SK-N-SH (cell line): Measurements from ENCODE around the gene BCAS3. TPM values are rescaled to one million over a fixed set of nuclear protein-coding genes. Genes with fewer than 3 reads are reported as not detected.

Source experiments
- CTCF ChIA-PET: fragments of 300-600, 350-600 bp; formaldehyde crosslinking; extraction: SDS; loops from one replicate; lab custom pipeline; 2021; lab: Yijun Ruan, JAX
- POLR2A ChIA-PET: fragments of 350-600 bp; sonication (Branson Sonifier 250); formaldehyde crosslinking; extraction: SDS; loops from one replicate; lab custom pipeline; 2020; ENCODE audit warnings: antibody characterized with exemption, inconsistent platforms; lab: Yijun Ruan, JAX
- DNase-seq: peaks from one replicate; pipeline ENCODE4 v3.0.0; 2012
- H2AFZ ChIP-seq: fragments of 200-600 bp; sonication (generic); 2 replicates; pipeline ENCODE4 v1.8.1; 2016; ENCODE audit warnings: antibody characterized with exemption, mild to moderate bottlenecking, low read depth
- H3F3A ChIP-seq: fragments of 200-600 bp; sonication (generic); replicated peaks from 2 replicates; pipeline ENCODE3; 2016; ENCODE audit warnings: antibody characterized with exemption, mild to moderate bottlenecking; ENCODE audit not compliant: insufficient read depth
- H3K27ac ChIP-seq, 2 experiments: fragments of 200-500 bp in 1 of 2; fragments of 200-600 bp in 1 of 2; sonication (Bioruptor generic) in 1 of 2; sonication (generic), shearing (Covaris generic) in 1 of 2; 2 replicates each; pipeline versions ENCODE4 v1.5.1 to v1.6.1; 2014 to 2016; ENCODE audit warnings: low read depth in 2 of 2, inconsistent platforms in 1 of 2, low read length in 1 of 2, mild to moderate bottlenecking in 1 of 2, mixed read lengths in 1 of 2
- H3K27me3 ChIP-seq: fragments of 200-600 bp; sonication (generic), shearing (Covaris generic); 2 replicates; pipeline ENCODE4 v1.6.1; 2016; ENCODE audit warnings: mixed run types; ENCODE audit not compliant: insufficient read depth
- H3K36me3 ChIP-seq, 2 experiments: fragments of 200-500 bp in 1 of 2; fragments of 200-600 bp in 1 of 2; sonication (Bioruptor generic) in 1 of 2; sonication (generic) in 1 of 2; replicated peaks in 1 of 2; 2 replicates each; pipeline versions ENCODE3 to v1.5.1; 2014 to 2016; ENCODE audit warnings: low read length in 1 of 2, mild to moderate bottlenecking in 1 of 2; ENCODE audit not compliant: insufficient read depth in 2 of 2, control insufficient read depth in 1 of 2
- H3K4me1 ChIP-seq, 2 experiments: fragments of 200-500 bp in 1 of 2; fragments of 200-600 bp in 1 of 2; sonication (Bioruptor generic) in 1 of 2; sonication (generic), shearing (Covaris generic) in 1 of 2; 2 replicates each; pipeline versions ENCODE4 v1.5.1 to v1.6.1; 2014 to 2016; ENCODE audit warnings: low read depth in 1 of 2, low read length in 1 of 2, mixed run types in 1 of 2; ENCODE audit not compliant: insufficient read depth in 2 of 2, control insufficient read depth in 1 of 2
- H3K4me2 ChIP-seq: fragments of 200-600 bp; sonication (generic), shearing (Covaris generic); 2 replicates; pipeline ENCODE4 v1.6.1; 2017; ENCODE audit warnings: mixed run types
- H3K4me3 ChIP-seq, 2 experiments: fragments of 200-500 bp in 1 of 2; fragments of 200-600 bp in 1 of 2; sonication (Bioruptor generic) in 1 of 2; sonication (generic), shearing (Covaris generic) in 1 of 2; 2 replicates each; pipeline versions ENCODE4 v1.5.1 to v1.8.1; 2014 to 2016; ENCODE audit warnings: low read depth in 2 of 2, inconsistent platforms in 1 of 2, low read length in 1 of 2, mild to moderate bottlenecking in 1 of 2, mixed read lengths in 1 of 2, moderate library complexity in 1 of 2
- H3K79me2 ChIP-seq: fragments of 200-600 bp; sonication (generic); 2 replicates; pipeline ENCODE4 v1.8.1; 2017; ENCODE audit warnings: mild to moderate bottlenecking; ENCODE audit not compliant: insufficient read depth
- H3K9ac ChIP-seq: fragments of 200-600 bp; sonication (generic); 2 replicates; pipeline ENCODE4 v1.6.1; 2017; ENCODE audit warnings: mixed run types
- H3K9me2 ChIP-seq: fragments of 200-600 bp; sonication (generic); 2 replicates; pipeline ENCODE4 v1.6.1; 2017; ENCODE audit warnings: mixed run types
- H3K9me3 ChIP-seq: fragments of 200-600 bp; sonication (generic); 2 replicates; pipeline ENCODE4 v1.6.1; 2017; ENCODE audit warnings: mixed run types, mild to moderate bottlenecking, moderate library complexity
- H4K20me1 ChIP-seq: fragments of 200-600 bp; sonication (generic); 2 replicates; pipeline ENCODE4 v1.6.1; 2017; ENCODE audit warnings: mild to moderate bottlenecking, mixed run types; ENCODE audit not compliant: insufficient read depth
- CHD2 ChIP-seq: fragments of 150-350 bp; IDR thresholded peaks from 2 replicates; pipeline ENCODE4 v1.6.1; 2018; ENCODE audit warnings: low read length; ENCODE audit not compliant: partially characterized antibody
- ELF1 ChIP-seq: IDR thresholded peaks from 2 replicates; pipeline ENCODE4 v1.4.0; 2012
- EP300 ChIP-seq, 2 experiments: IDR thresholded peaks; 2 replicates each; pipeline versions ENCODE4 v1.4.0 to v1.6.1; 2012; ENCODE audit warnings: borderline replicate concordance in 1 of 2, low read depth in 1 of 2, low read length in 1 of 2
- FOSL2 ChIP-seq: IDR thresholded peaks from 2 replicates; pipeline ENCODE4 v1.4.0; 2012; ENCODE audit warnings: low read depth, mild to moderate bottlenecking, moderate library complexity, borderline replicate concordance
- GABPA ChIP-seq: IDR thresholded peaks from 2 replicates; pipeline ENCODE4 v1.4.0; 2012; ENCODE audit warnings: low read depth, mild to moderate bottlenecking
- GATA2 ChIP-seq: sonication (generic); formaldehyde crosslinking; IDR thresholded peaks from 2 replicates; pipeline ENCODE4 v1.5.0; 2020; ENCODE audit warnings: mild to moderate bottlenecking, missing genetic modification reagents
- IRF3 ChIP-seq: fragments of 150-350 bp; IDR thresholded peaks from 2 replicates; pipeline ENCODE4 v1.6.1; 2016; ENCODE audit warnings: mild to moderate bottlenecking, low read depth, low read length
- JUND ChIP-seq: IDR thresholded peaks from 2 replicates; pipeline ENCODE4 v1.4.0; 2012
- POLR2AphosphoS5 ChIP-seq: IDR thresholded peaks from 2 replicates; pipeline ENCODE4 v1.6.1; 2012; ENCODE audit warnings: low read depth, low read length
- RAD21 ChIP-seq: IDR thresholded peaks from 2 replicates; pipeline ENCODE4 v1.6.1; 2012; ENCODE audit warnings: mild to moderate bottlenecking, low read length
- RCOR1 ChIP-seq: fragments of 150-350 bp; IDR thresholded peaks from 2 replicates; pipeline ENCODE4 v1.6.1; 2017; ENCODE audit warnings: antibody characterized with exemption, low read length
- REST ChIP-seq: IDR thresholded peaks from 2 replicates; pipeline ENCODE4 v1.6.1; 2012; ENCODE audit warnings: mild to moderate bottlenecking, low read depth, low read length, moderate library complexity
- RFX5 ChIP-seq: IDR thresholded peaks from 2 replicates; pipeline ENCODE4 v1.6.1; 2012; ENCODE audit warnings: mild to moderate bottlenecking, improper control_type of control experiment, low read length
- SIN3A ChIP-seq: IDR thresholded peaks from 2 replicates; pipeline ENCODE4 v1.6.1; 2012; ENCODE audit warnings: low read depth, mild to moderate bottlenecking, low read length, moderate library complexity, borderline replicate concordance
- SMC3 ChIP-seq: IDR thresholded peaks from 2 replicates; pipeline ENCODE4 v1.6.1; 2012; ENCODE audit warnings: low read depth, low read length, improper control_type of control experiment
- TAF1 ChIP-seq: IDR thresholded peaks from 2 replicates; pipeline ENCODE4 v1.6.1; 2012; ENCODE audit warnings: low read depth, mild to moderate bottlenecking, low read length, moderate library complexity, borderline replicate concordance
- TEAD4 ChIP-seq: IDR thresholded peaks from 2 replicates; pipeline ENCODE4 v1.4.0; 2012; ENCODE audit warnings: mild to moderate bottlenecking, borderline replicate concordance; ENCODE audit not compliant: insufficient read depth
- USF1 ChIP-seq: IDR thresholded peaks from 2 replicates; pipeline ENCODE4 v1.4.0; 2012; ENCODE audit warnings: low read depth, borderline replicate concordance
- WGBS: methylation state at CpG from one replicate; pipeline ENCODE4 v1.1.6; 2017; ENCODE audit warnings: low lambda C conversion rate; 5-methylcytosine and 5-hydroxymethylcytosine counted together
- polyA plus RNA-seq, 3 experiments: library from polyadenylated mRNA; depleted of rRNA; stranded (reverse); fragments of >200 nt; gene quantifications; 2 replicates each; pipeline ENCODE4 v1.2.3, GENCODE V29; 2012

Gene BCAS3
- polyA plus RNA-seq, 1 of the 3 experiments (the other 2 are of a cell fraction): 5.9 TPM

- TF ChIP-seq RFX5 (no peak), TEAD4 (no peak)
- TF ChIP-seq, all 33 proteins: peak for 0
These were observed 599.2 kb downstream of the BCAS3 start (continued) for GRCh38 chr17:61276806-61277205.

- H3K4me1 ChIP-seq: peaks cover 0 to 14% of the 10 kb centered on the region in 2 experiments; a peak in 3 of 4 replicates
- no peaks in the 10 kb centered on the region for H4K20me1 ChIP-seq
- H2AFZ ChIP-seq: no peak overlapping the region
- no peaks in the 10 kb centered on the region for H3K27me3 ChIP-seq
- peak overlapping the region in 1 of 2 experiments; percentile 40; a peak in 2 of 4 replicates for H3K27ac ChIP-seq
- CTCF ChIA-PET: interaction anchor here (3.0 kb wide), 1 partner anchor 10 kb away, joined by 8 read pairs; no protein-coding TSS in a partner anchor
- peaks cover 22% of the 10 kb centered on the region for H3F3A ChIP-seq
- WGBS: 73% methylated on average over 1 of the region's 1 CpG
- H3K4me2 ChIP-seq: no peak overlapping the region
- H3K4me3 ChIP-seq: no peak overlapping the region
- no peaks in the 10 kb centered on the region for H3K9me2 ChIP-seq
- POLR2A ChIA-PET: no interaction called here
- no peak for DNase-seq
- H3K9ac ChIP-seq: no peak overlapping the region
- no peak for TF ChIP-seq GATA2 (CRISPR knock-in tag)
- TF ChIP-seq RAD21: no peak
- no peak for TF ChIP-seq POLR2AphosphoS5
- no peak for TF ChIP-seq JUND
- no peak for TF ChIP-seq RFX5
- no peak for TF ChIP-seq SMC3
- no peak for TF ChIP-seq IRF3
- TF ChIP-seq REST: no peak
- no peak for TF ChIP-seq EP300 (IDR thresholded peaks at IDR 0.05; ENCODE audit: borderline replicate concordance in 1 of 2, low read depth in 1 of 2, low read length in 1 of 2)
- no peak for TF ChIP-seq USF1
- TF ChIP-seq GABPA: no peak
- TF ChIP-seq TAF1: no peak
- no peak for TF ChIP-seq TEAD4
- no peak for TF ChIP-seq RCOR1
- TF ChIP-seq ELF1: no peak
- TF ChIP-seq SIN3A: no peak
- TF ChIP-seq FOSL2: no peak
- TF ChIP-seq CHD2: no peak
- TF ChIP-seq, all 33 proteins: peak for 0
- H3K36me3 ChIP-seq: no peaks in the 10 kb centered on the region
- H3K9me3 ChIP-seq: no peaks in the 10 kb centered on the region
- H3K79me2 ChIP-seq: no peaks in the 10 kb centered on the region
These were observed 602.0 kb downstream of the BCAS3 start for GRCh38 chr17:61279476-61280145.
